Measurements from ENCODE around the gene RC3H1.

DNA sequence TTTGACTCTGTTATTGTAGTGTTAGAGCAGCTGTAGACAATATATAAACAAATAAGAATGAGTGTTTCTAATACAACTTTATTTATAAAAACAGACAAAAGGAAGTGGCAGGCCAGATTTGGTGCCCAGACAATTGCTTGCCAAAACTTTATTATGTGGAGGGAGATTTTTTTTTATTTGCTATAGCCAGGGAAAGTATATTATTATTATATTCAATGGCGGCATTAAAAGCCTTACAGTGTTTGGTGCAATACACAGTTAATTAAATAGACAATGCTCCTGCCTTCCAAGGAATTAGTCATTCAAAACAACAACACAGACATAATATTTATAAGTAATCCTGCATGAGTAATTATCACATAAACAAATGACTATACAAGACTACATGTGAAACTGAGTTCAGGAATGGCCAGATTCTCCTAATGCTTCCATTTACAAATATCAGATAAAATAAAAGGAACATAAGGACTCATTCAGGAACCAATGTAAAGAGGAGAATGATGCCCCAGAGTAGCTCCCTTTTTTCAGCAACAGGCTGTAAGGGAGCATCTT is 10.6 kb upstream of the RC3H1 start:
- TF ChIP-seq, protein P1, sequence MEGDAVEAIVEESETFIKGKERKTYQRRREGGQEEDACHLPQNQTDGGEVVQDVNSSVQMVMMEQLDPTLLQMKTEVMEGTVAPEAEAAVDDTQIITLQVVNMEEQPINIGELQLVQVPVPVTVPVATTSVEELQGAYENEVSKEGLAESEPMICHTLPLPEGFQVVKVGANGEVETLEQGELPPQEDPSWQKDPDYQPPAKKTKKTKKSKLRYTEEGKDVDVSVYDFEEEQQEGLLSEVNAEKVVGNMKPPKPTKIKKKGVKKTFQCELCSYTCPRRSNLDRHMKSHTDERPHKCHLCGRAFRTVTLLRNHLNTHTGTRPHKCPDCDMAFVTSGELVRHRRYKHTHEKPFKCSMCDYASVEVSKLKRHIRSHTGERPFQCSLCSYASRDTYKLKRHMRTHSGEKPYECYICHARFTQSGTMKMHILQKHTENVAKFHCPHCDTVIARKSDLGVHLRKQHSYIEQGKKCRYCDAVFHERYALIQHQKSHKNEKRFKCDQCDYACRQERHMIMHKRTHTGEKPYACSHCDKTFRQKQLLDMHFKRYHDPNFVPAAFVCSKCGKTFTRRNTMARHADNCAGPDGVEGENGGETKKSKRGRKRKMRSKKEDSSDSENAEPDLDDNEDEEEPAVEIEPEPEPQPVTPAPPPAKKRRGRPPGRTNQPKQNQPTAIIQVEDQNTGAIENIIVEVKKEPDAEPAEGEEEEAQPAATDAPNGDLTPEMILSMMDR (tag by site-specific recombination; IDR thresholded peaks at IDR 0.05) = no peak
- TF ChIP-seq, protein P2, sequence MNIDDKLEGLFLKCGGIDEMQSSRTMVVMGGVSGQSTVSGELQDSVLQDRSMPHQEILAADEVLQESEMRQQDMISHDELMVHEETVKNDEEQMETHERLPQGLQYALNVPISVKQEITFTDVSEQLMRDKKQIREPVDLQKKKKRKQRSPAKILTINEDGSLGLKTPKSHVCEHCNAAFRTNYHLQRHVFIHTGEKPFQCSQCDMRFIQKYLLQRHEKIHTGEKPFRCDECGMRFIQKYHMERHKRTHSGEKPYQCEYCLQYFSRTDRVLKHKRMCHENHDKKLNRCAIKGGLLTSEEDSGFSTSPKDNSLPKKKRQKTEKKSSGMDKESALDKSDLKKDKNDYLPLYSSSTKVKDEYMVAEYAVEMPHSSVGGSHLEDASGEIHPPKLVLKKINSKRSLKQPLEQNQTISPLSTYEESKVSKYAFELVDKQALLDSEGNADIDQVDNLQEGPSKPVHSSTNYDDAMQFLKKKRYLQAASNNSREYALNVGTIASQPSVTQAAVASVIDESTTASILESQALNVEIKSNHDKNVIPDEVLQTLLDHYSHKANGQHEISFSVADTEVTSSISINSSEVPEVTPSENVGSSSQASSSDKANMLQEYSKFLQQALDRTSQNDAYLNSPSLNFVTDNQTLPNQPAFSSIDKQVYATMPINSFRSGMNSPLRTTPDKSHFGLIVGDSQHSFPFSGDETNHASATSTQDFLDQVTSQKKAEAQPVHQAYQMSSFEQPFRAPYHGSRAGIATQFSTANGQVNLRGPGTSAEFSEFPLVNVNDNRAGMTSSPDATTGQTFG (tag by site-specific recombination; IDR thresholded peaks at IDR 0.05; ENCODE audit: borderline replicate concordance) = no peak
- TF ChIP-seq, protein P3, sequence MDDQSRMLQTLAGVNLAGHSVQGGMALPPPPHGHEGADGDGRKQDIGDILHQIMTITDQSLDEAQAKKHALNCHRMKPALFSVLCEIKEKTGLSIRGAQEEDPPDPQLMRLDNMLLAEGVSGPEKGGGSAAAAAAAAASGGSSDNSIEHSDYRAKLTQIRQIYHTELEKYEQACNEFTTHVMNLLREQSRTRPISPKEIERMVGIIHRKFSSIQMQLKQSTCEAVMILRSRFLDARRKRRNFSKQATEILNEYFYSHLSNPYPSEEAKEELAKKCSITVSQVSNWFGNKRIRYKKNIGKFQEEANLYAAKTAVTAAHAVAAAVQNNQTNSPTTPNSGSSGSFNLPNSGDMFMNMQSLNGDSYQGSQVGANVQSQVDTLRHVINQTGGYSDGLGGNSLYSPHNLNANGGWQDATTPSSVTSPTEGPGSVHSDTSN (CRISPR knock-in tag; IDR thresholded peaks at IDR 0.05) = no peak
- TF ChIP-seq ZNF549 (tag by site-specific recombination; IDR thresholded peaks at IDR 0.05) = no peak
- no peak for TF ChIP-seq SCRT1 (tag by site-specific recombination; IDR thresholded peaks at IDR 0.05; ENCODE audit: borderline replicate concordance)
- no peak for TF ChIP-seq ZNF555 (tag by site-specific recombination; conservative IDR thresholded peaks at IDR 0.05)
- no peak for TF ChIP-seq ZNF768 (tag by site-specific recombination; IDR thresholded peaks at IDR 0.05)
- TF ChIP-seq ZNF211 (tag by site-specific recombination; IDR thresholded peaks at IDR 0.05; ENCODE audit: low read depth) = no peak
- no peak for TF ChIP-seq ZBTB48 (tag by site-specific recombination; IDR thresholded peaks at IDR 0.05)
- TF ChIP-seq ZNF121 (tag by site-specific recombination; IDR thresholded peaks at IDR 0.05) = no peak
- no peak for TF ChIP-seq ZNF514 (tag by site-specific recombination; IDR thresholded peaks at IDR 0.05)
- no peak for TF ChIP-seq ZNF629 (tag by site-specific recombination; IDR thresholded peaks at IDR 0.05)
- no peak for TF ChIP-seq ZNF654 (tag by site-specific recombination; IDR thresholded peaks at IDR 0.05; ENCODE audit: low read depth)
- no peak for TF ChIP-seq ZNF473 (tag by site-specific recombination; IDR thresholded peaks at IDR 0.05)
